Measurements from ENCODE around the gene ALOX5AP. TPM values are rescaled to one million over a fixed set of nuclear protein-coding genes. Genes with fewer than 3 reads are reported as not detected.

Gene ALOX5AP
- total RNA-seq, 3 donors from 2014 or later (not counting 1 experiment from before 2014, with no cell fraction given) = 83.9 to 150 (median 114) TPM

DNA sequence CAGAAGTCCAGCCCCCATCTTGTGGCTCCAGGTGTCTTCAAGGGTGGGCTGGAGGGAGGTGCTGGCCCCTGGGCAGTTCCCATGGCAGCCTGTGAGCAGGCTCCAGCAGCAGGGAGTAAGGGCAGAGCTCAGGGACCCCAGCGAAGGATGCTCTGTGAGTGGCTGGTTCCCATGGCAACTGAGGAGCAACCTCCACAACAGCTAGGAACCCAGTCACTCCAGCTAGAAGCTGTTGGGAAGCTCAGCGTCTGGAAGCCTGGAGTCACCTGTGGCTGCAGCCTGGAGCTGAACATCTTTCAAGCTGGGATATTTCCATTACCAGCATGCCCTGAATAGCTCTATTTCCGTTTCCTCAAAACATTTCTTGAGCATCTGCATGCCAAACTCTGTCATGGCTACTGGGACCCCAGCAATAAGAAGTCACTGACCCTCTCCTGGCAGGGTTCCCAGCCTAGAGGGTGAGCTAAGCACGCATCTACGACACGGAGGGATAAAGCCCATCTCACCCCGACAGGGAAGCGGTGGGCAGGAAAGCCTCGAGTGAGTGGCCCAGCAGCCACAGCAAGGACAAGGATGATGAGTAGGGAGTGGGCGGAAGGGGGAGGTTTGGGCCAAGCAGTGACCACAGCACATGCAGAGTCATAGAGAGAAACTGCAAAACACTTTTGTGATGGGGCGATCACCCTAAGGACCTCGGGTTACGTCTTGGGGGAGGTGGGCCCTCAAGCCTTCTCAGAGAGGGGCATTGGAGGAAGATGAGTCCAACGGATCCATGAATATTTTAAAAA is 52.6 kb downstream of the ALOX5AP start:
- Mint-ChIP-seq H3K36me3 (no peaks in the 10 kb centered on the region), H3K27me3 (ENCODE audit: low read depth in 2 of 2) (no peaks in the 10 kb centered on the region), H3K4me3 (no peak overlapping the region), H3K27ac (no peak overlapping the region), H3K9me3 (no peaks in the 10 kb centered on the region), H3K4me1 (peaks cover 0 to 6% of the 10 kb centered on the region in 2 donors)
- Histone ChIP-seq H3K9me3 (ENCODE audit: control insufficient read depth, insufficient read depth, low read length) (no peaks in the 10 kb centered on the region), H3K4me1 (ENCODE audit: control insufficient read depth, insufficient read depth, low read length) (no peaks in the 10 kb centered on the region), H3K27ac (ENCODE audit: low read length) (no peak overlapping the region), H3K36me3 (ENCODE audit: control insufficient read depth, insufficient read depth, low read length) (no peaks in the 10 kb centered on the region), H3K4me3 (ENCODE audit: low read length) (no peak overlapping the region), H3K27me3 (ENCODE audit: control insufficient read depth, insufficient read depth, low read length) (no peaks in the 10 kb centered on the region)
- 93% methylated on average over 13 of the region's 14 CpGs for WGBS (ENCODE audit: insufficient coverage)
- TF ChIP-seq, protein P1, sequence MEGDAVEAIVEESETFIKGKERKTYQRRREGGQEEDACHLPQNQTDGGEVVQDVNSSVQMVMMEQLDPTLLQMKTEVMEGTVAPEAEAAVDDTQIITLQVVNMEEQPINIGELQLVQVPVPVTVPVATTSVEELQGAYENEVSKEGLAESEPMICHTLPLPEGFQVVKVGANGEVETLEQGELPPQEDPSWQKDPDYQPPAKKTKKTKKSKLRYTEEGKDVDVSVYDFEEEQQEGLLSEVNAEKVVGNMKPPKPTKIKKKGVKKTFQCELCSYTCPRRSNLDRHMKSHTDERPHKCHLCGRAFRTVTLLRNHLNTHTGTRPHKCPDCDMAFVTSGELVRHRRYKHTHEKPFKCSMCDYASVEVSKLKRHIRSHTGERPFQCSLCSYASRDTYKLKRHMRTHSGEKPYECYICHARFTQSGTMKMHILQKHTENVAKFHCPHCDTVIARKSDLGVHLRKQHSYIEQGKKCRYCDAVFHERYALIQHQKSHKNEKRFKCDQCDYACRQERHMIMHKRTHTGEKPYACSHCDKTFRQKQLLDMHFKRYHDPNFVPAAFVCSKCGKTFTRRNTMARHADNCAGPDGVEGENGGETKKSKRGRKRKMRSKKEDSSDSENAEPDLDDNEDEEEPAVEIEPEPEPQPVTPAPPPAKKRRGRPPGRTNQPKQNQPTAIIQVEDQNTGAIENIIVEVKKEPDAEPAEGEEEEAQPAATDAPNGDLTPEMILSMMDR (IDR thresholded peaks at IDR 0.05) = no peak
- intact Hi-C loops (cut with micrococcal nuclease) = no loop called here
- ATAC-seq = no peak
- no peak for DNase-seq

DNA sequence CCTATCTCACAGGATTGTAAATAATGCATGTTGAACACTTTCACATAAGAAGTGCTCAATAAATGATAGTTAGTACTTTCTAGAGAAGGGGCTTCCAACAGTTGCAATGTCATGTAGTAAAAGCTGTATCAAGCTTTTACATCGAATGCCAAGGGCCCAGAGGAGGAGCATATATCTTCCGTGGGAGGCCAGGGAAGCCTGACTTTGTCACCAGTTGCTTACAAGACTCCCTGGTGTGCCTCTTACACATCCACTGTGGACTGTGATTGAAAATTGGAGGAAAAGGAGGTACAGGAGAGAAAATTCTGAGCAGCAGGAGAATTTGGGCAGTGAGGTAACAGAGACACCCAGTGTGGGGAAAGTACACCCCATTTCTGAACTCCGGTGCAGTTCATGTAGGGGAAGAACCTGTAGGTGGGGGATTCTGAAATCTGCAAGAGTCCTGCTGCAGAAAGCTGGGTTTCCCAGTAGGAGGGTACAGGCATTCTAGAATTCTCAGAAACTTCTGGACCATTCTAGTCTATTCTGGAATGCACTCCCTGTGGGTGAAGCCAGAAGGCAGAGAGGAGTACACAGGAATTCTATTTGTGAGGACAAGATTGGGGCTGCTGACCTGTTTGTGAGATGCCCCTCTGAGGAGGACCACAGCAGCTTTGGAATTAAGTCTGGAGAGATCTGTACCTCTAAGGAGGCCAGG is 54.0 kb downstream of the ALOX5AP start:
- TF ChIP-seq, protein P1 (IDR thresholded peaks at IDR 0.05) = no peak
- no peaks in the 10 kb centered on the region for H3K4me1 ChIP-seq (ENCODE audit: control insufficient read depth, insufficient read depth, low read length)
- H3K27ac Mint-ChIP-seq = no peak overlapping the region
- no peaks in the 10 kb centered on the region for H3K27me3 ChIP-seq (ENCODE audit: control insufficient read depth, insufficient read depth, low read length)
- H3K36me3 Mint-ChIP-seq = no peaks in the 10 kb centered on the region
- H3K9me3 ChIP-seq (ENCODE audit: control insufficient read depth, insufficient read depth, low read length) = no peaks in the 10 kb centered on the region
- DNase-seq (no peak), ATAC-seq (no peak)
- H3K27me3 Mint-ChIP-seq (ENCODE audit: low read depth in 2 of 2) = no peaks in the 10 kb centered on the region
- no peaks in the 10 kb centered on the region for H3K36me3 ChIP-seq (ENCODE audit: control insufficient read depth, insufficient read depth, low read length)
- H3K4me1 Mint-ChIP-seq = no peaks in the 10 kb centered on the region
- intact Hi-C loops (cut with micrococcal nuclease) = no loop called here
- 80% methylated on average over 3 of the region's 3 CpGs for WGBS (ENCODE audit: insufficient coverage)
- H3K27ac ChIP-seq (ENCODE audit: low read length) = no peak overlapping the region
- H3K4me3 Mint-ChIP-seq = no peak overlapping the region
- H3K9me3 Mint-ChIP-seq = no peaks in the 10 kb centered on the region
- H3K4me3 ChIP-seq (ENCODE audit: low read length) = no peak overlapping the region

DNA sequence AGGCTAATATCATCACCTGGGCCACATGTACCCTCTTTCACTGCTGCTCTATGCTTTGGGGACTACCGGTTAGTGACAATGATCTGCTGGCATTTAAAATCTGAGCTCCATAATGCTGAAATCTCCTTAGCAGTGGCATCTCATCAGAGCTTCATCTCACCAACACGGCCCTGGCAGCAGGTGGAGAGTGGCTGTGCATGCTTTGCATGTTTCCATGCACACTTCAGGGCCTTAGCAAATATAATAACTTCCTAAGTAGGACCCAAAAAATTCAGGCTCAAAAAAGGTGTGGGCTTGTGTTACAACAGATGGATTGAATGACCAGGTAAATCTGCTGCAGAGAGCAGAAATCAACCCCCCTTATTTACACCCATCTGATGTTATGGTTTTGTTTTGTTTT is 55.2 kb downstream of the ALOX5AP start:
- H3K9me3 ChIP-seq (ENCODE audit: control insufficient read depth, insufficient read depth, low read length) = no peaks in the 10 kb centered on the region
- Mint-ChIP-seq H3K27me3 (ENCODE audit: low read depth in 2 of 2) (no peaks in the 10 kb centered on the region), H3K4me1 (peaks cover 5 to 6% of the 10 kb centered on the region in 2 donors), H3K27ac (no peak overlapping the region), H3K36me3 (no peaks in the 10 kb centered on the region), H3K9me3 (no peaks in the 10 kb centered on the region), H3K4me3 (no peak overlapping the region)
- 93% methylated on average over 2 of the region's 2 CpGs for WGBS (ENCODE audit: insufficient coverage)
- H3K4me1 ChIP-seq (ENCODE audit: control insufficient read depth, insufficient read depth, low read length) = peaks cover 4% of the 10 kb centered on the region
- ATAC-seq (no peak), DNase-seq (no peak)
- TF ChIP-seq, protein P1 (IDR thresholded peaks at IDR 0.05) = no peak
- intact Hi-C loops (cut with micrococcal nuclease) = no loop called here
- H3K36me3 ChIP-seq (ENCODE audit: control insufficient read depth, insufficient read depth, low read length) = no peaks in the 10 kb centered on the region
- no peak overlapping the region for H3K4me3 ChIP-seq (ENCODE audit: low read length)
- H3K27me3 ChIP-seq (ENCODE audit: control insufficient read depth, insufficient read depth, low read length) = no peaks in the 10 kb centered on the region
- no peak overlapping the region for H3K27ac ChIP-seq (ENCODE audit: low read length)

Measured in natural killer cell (primary cell).